Lung (tissue), 16 donors: Measurements from ENCODE around the gene ARID4B. TPM values are rescaled to one million over a fixed set of nuclear protein-coding genes. Genes with fewer than 3 reads are reported as not detected.

Experiments
- ATAC-seq: fragments of 200-7000 bp; cut with Tn5 transposase; one replicate; pipeline ENCODE4 v1.9.1; 2020; ENCODE audit warnings: moderate number of reproducible peaks; ENCODE audit not compliant: insufficient read depth, low FRiP score
- DNase-seq, 3 donors: peaks; one replicate each; pipeline ENCODE4 v3.0.0-alpha.2; 2013 to 2017
- H3K27ac ChIP-seq, 2 donors: one replicate each; pipeline ENCODE4 v1.5.1; 2013; ENCODE audit warnings: mild to moderate bottlenecking in 2 of 2, moderate library complexity in 2 of 2, control low read depth in 1 of 2, inconsistent platforms in 1 of 2, low read depth in 1 of 2, low read length in 1 of 2
- H3K27me3 ChIP-seq, 3 donors: one replicate each; pipeline ENCODE4 v1.5.1; 2013; ENCODE audit warnings: low read length in 2 of 3; ENCODE audit not compliant: control insufficient read depth in 3 of 3, insufficient read depth in 3 of 3
- H3K36me3 ChIP-seq, 4 donors: one replicate each; pipeline ENCODE4 v1.5.1; 2013; ENCODE audit warnings: low read length in 4 of 4, mild to moderate bottlenecking in 1 of 4, moderate library complexity in 1 of 4; ENCODE audit not compliant: control insufficient read depth in 4 of 4, insufficient read depth in 4 of 4
- H3K4me1 ChIP-seq, 5 donors: one replicate each; pipeline ENCODE4 v1.5.1; 2013; ENCODE audit warnings: low read length in 5 of 5, mild to moderate bottlenecking in 2 of 5, moderate library complexity in 1 of 5; ENCODE audit not compliant: control insufficient read depth in 5 of 5, insufficient read depth in 5 of 5
- H3K4me3 ChIP-seq: one replicate; pipeline ENCODE4 v1.5.1; 2013; ENCODE audit warnings: mild to moderate bottlenecking, control low read depth, moderate library complexity
- H3K9ac ChIP-seq, 2 donors: one replicate each; pipeline ENCODE4 v1.5.1; 2013; ENCODE audit warnings: low read length in 2 of 2, control low read depth in 1 of 2; ENCODE audit not compliant: insufficient read depth in 1 of 2
- H3K9me3 ChIP-seq, 4 donors: one replicate each; pipeline ENCODE4 v1.5.1; 2013; ENCODE audit warnings: low read length in 3 of 4, mild to moderate bottlenecking in 1 of 4, moderate library complexity in 1 of 4; ENCODE audit not compliant: control insufficient read depth in 4 of 4, insufficient read depth in 3 of 4
- WGBS, 2 donors: extraction: QIAGEN DNeasy Blood & Tissue Kit; methylation state at CpG; one replicate each; pipeline ENCODE4 v1.1.7; 2013; 5-methylcytosine and 5-hydroxymethylcytosine counted together
- long read RNA-seq, 5 donors: transcript quantifications; one replicate each; lab custom pipeline, GENCODE V29; 2026
- polyA plus RNA-seq, 2 donors: library from polyadenylated mRNA; stranded (reverse); fragments of 200-250 nt; gene quantifications; one replicate each; pipeline ENCODE4 v1.2.1, GENCODE V29; 2013
- total RNA-seq, 2 donors: library from RNA; depleted of rRNA in 1 of 2; stranded (reverse); fragments of >200 nt in 1 of 2; gene quantifications; one replicate each; pipeline ENCODE4 v1.2.1, GENCODE V29; 2014 to 2021
- TF ChIP-seq, protein P1 (sequence below): IDR thresholded peaks from 2 replicates; pipeline ENCODE4 v1.5.1; 2012; ENCODE audit warnings: mild to moderate bottlenecking; ENCODE audit errors: control extremely low read depth, extremely low read depth
- donor health status: control.
- donor health status: control.
- donor health status: Bipolar disorder and iron deficiency.
- donor health status: healthy.
- donor health status: DM: yes; HTN: yes; CAD: no.

ARID4B gene
- 10 to 100 TPM; 30.1 to 99.7 TPM for total RNA-seq
- 10 to 100 TPM; 15.8 to 15.9 TPM for polyA plus RNA-seq
- long read RNA-seq, donor 1, full-length matches to known transcripts, result 5 of 31 reads
- long read RNA-seq, donor 1, partial matches to known transcripts, result 26 of 31 reads
- long read RNA-seq, donor 1, other reads (novel, unspliced or antisense), result 0 of 31 reads
- long read RNA-seq, donor 2, partial matches to known transcripts, result 11 of 13 reads
- long read RNA-seq, donor 2, other reads (novel, unspliced or antisense), result 0 of 13 reads
- long read RNA-seq, donor 3, partial matches to known transcripts, result 30 of 42 reads
- long read RNA-seq, donor 3, other reads (novel, unspliced or antisense), result 11 of 42 reads
- long read RNA-seq, donor 4, partial matches to known transcripts, result 36 of 36 reads
- long read RNA-seq, donor 4, other reads (novel, unspliced or antisense), result 0 of 36 reads
- long read RNA-seq, donor 5, partial matches to known transcripts, result 59 of 63 reads
- long read RNA-seq, donor 5, other reads (novel, unspliced or antisense), result 0 of 63 reads

- no peaks in the 10 kb centered on the region for H3K9me3 ChIP-seq
- DNase-seq, result no peak
- H3K4me1 ChIP-seq, result peaks cover 0 to 39% (median 13%) of the 10 kb centered on the region in 5 donors
- peak within 1 kb of the TSS; percentile 90 to 96 for H3K9ac ChIP-seq
- TF ChIP-seq, protein P1, sequence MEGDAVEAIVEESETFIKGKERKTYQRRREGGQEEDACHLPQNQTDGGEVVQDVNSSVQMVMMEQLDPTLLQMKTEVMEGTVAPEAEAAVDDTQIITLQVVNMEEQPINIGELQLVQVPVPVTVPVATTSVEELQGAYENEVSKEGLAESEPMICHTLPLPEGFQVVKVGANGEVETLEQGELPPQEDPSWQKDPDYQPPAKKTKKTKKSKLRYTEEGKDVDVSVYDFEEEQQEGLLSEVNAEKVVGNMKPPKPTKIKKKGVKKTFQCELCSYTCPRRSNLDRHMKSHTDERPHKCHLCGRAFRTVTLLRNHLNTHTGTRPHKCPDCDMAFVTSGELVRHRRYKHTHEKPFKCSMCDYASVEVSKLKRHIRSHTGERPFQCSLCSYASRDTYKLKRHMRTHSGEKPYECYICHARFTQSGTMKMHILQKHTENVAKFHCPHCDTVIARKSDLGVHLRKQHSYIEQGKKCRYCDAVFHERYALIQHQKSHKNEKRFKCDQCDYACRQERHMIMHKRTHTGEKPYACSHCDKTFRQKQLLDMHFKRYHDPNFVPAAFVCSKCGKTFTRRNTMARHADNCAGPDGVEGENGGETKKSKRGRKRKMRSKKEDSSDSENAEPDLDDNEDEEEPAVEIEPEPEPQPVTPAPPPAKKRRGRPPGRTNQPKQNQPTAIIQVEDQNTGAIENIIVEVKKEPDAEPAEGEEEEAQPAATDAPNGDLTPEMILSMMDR, result no peak
- ATAC-seq, result peak; percentile 10
- peaks cover 0 to 6% (median 3%) of the 10 kb centered on the region in 4 donors for H3K36me3 ChIP-seq
- WGBS, 2 donors, result 0 to 1% methylated on average over 57 to 58 of the region's 58 CpGs
- peak within 1 kb of the TSS; percentile 94 for H3K4me3 ChIP-seq
- no peaks in the 10 kb centered on the region for H3K27me3 ChIP-seq
- peak within 1 kb of the TSS; percentile 96 to 99 for H3K27ac ChIP-seq
These were observed at the start of gene ARID4B for GRCh38 chr1:235327559-235328270. Gene ARID4B (minus strand): TSS chr1:235328179. CDS start chr1:235326919, 1,260 bp downstream.

- TF ChIP-seq, protein P1, result no peak
- Histone ChIP-seq H3K27me3 (no peaks in the 10 kb centered on the region), H3K27ac (no peak overlapping the region), H3K9me3 (no peaks in the 10 kb centered on the region), H3K36me3 (peaks cover 0 to 6% (median 2%) of the 10 kb centered on the region in 4 donors), H3K4me3 (no peak overlapping the region), H3K9ac (no peak overlapping the region), H3K4me1 (no peaks in the 10 kb centered on the region)
- ATAC-seq (no peak), DNase-seq (no peak)
- WGBS, 2 donors, result 97 to 98% methylated on average over 6 of the region's 6 CpGs
These were observed 48.1 kb upstream of the ARID4B start for GRCh38 chr1:235375919-235376605.

DNA sequence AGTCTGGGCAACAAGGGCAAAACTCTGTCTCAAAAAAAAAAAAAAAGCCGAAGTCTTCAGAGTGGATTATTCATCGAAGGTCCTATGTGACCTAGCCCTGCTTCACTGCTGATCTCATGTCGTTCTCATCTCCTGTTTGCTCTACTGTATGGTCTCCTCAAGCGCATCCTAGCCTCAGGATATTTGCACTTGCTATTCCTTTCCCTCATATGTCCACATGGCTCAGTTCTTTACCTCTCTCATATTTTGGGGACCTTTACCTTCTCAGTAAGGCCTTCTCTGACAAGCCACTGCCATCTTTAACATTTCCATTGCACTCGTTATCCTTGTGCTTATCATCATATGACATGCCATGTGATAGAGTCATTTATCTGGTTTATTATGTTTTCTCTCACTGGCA lies 41.8 kb upstream of the ARID4B start:
- 93 to 96% methylated on average over 5 of the region's 5 CpGs for WGBS, 2 donors
- no peaks in the 10 kb centered on the region for H3K9me3 ChIP-seq
- H3K36me3 ChIP-seq, result peaks cover 0 to 3% (median 0%) of the 10 kb centered on the region in 4 donors
- DNase-seq, result no peak
- H3K27me3 ChIP-seq, result no peaks in the 10 kb centered on the region
- H3K4me1 ChIP-seq, result peaks cover 0 to 2% (median 0%) of the 10 kb centered on the region in 5 donors
- H3K9ac ChIP-seq, result no peak overlapping the region
- TF ChIP-seq, protein P1, result no peak
- no peak for ATAC-seq
- H3K4me3 ChIP-seq, result no peak overlapping the region
- H3K27ac ChIP-seq, result no peak overlapping the region
